ENCODE results near the gene EPB41L4B. TPM values are rescaled to one million over a fixed set of nuclear protein-coding genes. Genes with fewer than 3 reads are reported as not detected.

Gene EPB41L4B
- total and polyA plus RNA-seq, 12 donors = 0.20 to 15.2 (median 4.4) TPM

DNA sequence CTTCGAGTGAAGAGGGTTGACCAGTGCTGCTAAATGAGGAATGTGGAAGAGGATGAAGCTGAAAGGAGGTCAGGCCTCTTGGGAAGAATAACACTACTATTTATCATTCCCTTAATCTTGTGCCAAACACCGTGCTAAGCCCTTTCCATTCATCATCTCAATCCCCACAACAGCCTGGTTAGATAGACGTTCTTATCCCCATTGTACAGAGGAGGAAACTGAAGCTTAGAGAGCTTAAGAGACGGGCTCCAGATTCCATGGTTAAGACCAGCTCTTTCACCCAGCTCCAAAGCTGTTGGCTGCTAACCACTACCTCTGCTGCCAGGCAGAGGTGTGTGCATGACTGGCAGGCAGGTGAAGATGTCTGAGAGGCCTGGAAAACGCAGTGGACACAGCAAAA is 868 bp upstream of the EPB41L4B start:
- Histone ChIP-seq H3K27ac (no peak overlapping the region), H3K27me3 (peaks cover 0 to 64% (median 29%) of the 10 kb centered on the region in 7 donors), H3K9me3 (no peaks in the 10 kb centered on the region), H3K4me1 (peaks cover 2 to 20% (median 10%) of the 10 kb centered on the region in 9 donors), H3K4me3 (no peak overlapping the region), H3K36me3 (no peaks in the 10 kb centered on the region)
- 66 to 73% methylated on average over 5 of the region's 5 CpGs for WGBS, 2 donors
- DNase-seq (no peak), ATAC-seq (no peak)
- TF ChIP-seq, protein P1, sequence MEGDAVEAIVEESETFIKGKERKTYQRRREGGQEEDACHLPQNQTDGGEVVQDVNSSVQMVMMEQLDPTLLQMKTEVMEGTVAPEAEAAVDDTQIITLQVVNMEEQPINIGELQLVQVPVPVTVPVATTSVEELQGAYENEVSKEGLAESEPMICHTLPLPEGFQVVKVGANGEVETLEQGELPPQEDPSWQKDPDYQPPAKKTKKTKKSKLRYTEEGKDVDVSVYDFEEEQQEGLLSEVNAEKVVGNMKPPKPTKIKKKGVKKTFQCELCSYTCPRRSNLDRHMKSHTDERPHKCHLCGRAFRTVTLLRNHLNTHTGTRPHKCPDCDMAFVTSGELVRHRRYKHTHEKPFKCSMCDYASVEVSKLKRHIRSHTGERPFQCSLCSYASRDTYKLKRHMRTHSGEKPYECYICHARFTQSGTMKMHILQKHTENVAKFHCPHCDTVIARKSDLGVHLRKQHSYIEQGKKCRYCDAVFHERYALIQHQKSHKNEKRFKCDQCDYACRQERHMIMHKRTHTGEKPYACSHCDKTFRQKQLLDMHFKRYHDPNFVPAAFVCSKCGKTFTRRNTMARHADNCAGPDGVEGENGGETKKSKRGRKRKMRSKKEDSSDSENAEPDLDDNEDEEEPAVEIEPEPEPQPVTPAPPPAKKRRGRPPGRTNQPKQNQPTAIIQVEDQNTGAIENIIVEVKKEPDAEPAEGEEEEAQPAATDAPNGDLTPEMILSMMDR (IDR thresholded peaks at IDR 0.05) = no peak
- intact Hi-C loops (cut with DNase I) = loop anchor here in 6 of 10 donors (2.0 to 10.0 kb wide), 5 partner anchors 77 to 437 kb away; no protein-coding TSS in a partner anchor

DNA sequence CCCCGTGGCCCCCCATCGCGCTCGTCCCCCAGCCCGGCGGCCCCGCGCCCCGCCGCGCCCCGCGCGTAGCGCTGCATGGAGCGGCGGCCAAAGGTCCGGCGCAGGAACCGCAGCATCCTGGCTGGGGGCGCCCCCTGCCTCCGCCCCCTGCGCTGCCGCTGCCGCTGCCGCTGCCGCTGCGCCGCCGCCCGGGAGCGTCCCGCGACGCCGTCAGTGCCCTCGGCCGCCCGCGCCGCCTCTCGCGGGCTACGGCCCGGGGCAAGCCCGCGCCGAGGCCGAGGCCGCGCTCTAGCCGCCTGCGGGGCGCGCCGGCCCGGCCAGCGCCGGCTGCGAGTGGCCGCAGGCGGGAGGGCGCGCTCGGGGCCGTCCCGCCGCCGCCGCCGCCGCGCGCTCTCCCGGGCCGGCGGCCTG is 523 bp downstream of the EPB41L4B start:
- ATAC-seq (peak in 1 of 8 donors; percentile 16), DNase-seq (no peak)

GRCh38 chr9:109319626-109320241 is 1.1 kb downstream of the EPB41L4B start:
- ATAC-seq = peak in 2 of 8 donors; percentile 6 to 19
- peak in 1 of 2 donors; percentile 23 for DNase-seq
- intact Hi-C loops (cut with DNase I) = loop anchor here (2.0 to 10.0 kb wide), 8 partner anchors 72 to 435 kb away; no protein-coding TSS in a partner anchor

More for the DNA sequence above, 523 bp downstream of the EPB41L4B start:
- H3K27ac ChIP-seq = no peak overlapping the region
- H3K4me3 ChIP-seq = peak overlapping the region in 1 of 10 donors; percentile 53
- intact Hi-C loops (cut with DNase I) = loop anchor here in 6 of 10 donors (2.0 to 10.0 kb wide), 5 partner anchors 76 to 436 kb away; no protein-coding TSS in a partner anchor
- H3K4me1 ChIP-seq = peaks cover 2 to 30% (median 10%) of the 10 kb centered on the region in 9 donors
- H3K36me3 ChIP-seq = no peaks in the 10 kb centered on the region
- 0 to 1% methylated on average over 11 to 77 of the region's 77 CpGs for WGBS, 2 donors
- H3K9me3 ChIP-seq = no peaks in the 10 kb centered on the region
- TF ChIP-seq, protein P1 (IDR thresholded peaks at IDR 0.05) = no peak
- H3K27me3 ChIP-seq = peaks cover 0 to 74% (median 38%) of the 10 kb centered on the region in 7 donors

GRCh38 chr9:109319017-109319625 is 1.7 kb downstream of the EPB41L4B start:
- Histone ChIP-seq H3K9me3 (no peaks in the 10 kb centered on the region), H3K36me3 (no peaks in the 10 kb centered on the region), H3K4me1 (peaks cover 2 to 40% (median 21%) of the 10 kb centered on the region in 9 donors), H3K4me3 (peak overlapping the region in 9 of 10 donors; percentile 36 to 54 (median 48)), H3K27ac (peak overlapping the region in 4 of 10 donors; percentile 10 to 22 (median 16)), H3K27me3 (peaks cover 0 to 83% (median 45%) of the 10 kb centered on the region in 7 donors)
- intact Hi-C loops (cut with DNase I) = loop anchor here in 5 of 10 donors (5.0 to 10.0 kb wide), 4 partner anchors 72 to 127 kb away; no protein-coding TSS in a partner anchor
- 17 to 22% methylated on average over 41 of the region's 41 CpGs for WGBS, 2 donors
- ATAC-seq (no peak), DNase-seq (no peak)
- TF ChIP-seq, protein P1 (IDR thresholded peaks at IDR 0.05) = no peak

More at GRCh38 chr9:109319626-109320241, 1.1 kb downstream of the EPB41L4B start:
- H3K9me3 ChIP-seq = no peaks in the 10 kb centered on the region
- peaks cover 2 to 34% (median 15%) of the 10 kb centered on the region in 9 donors for H3K4me1 ChIP-seq
- WGBS, 2 donors = 4 to 5% methylated on average over 37 to 42 of the region's 42 CpGs
- peaks cover 0 to 80% (median 42%) of the 10 kb centered on the region in 7 donors for H3K27me3 ChIP-seq
- H3K4me3 ChIP-seq = peak overlapping the region; percentile 18 to 54 (median 46)
- H3K27ac ChIP-seq = peak overlapping the region in 3 of 10 donors; percentile 11 to 22 (median 22)
- TF ChIP-seq, protein P1 (IDR thresholded peaks at IDR 0.05) = no peak
- H3K36me3 ChIP-seq = no peaks in the 10 kb centered on the region

Data from heart right ventricle (tissue), 16 donors.